ENCODE results near the gene MAD1L1.

DNA sequence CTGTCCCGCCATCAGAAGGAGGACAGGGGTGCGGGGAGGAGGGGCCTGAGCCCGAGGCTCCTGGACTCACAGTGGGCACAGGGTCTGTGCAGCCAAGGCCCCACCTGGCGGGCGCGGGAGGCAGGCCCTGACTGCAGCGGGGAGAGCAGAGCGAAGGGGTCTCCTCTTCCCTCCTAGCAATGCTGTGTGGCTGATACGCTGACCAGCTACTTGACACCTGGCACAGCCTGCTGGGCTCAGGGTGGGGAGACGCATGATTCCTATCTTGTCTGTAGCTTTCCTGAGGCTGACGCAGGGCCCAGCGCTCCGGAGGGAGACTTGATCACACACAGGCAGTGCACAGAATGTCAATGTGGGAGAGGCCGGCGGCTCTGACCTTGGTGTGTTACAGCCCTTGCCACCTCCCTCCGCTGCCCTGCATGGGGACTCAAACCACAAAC lies 387.8 kb downstream of the MAD1L1 start:
- TF ChIP-seq, protein P1, sequence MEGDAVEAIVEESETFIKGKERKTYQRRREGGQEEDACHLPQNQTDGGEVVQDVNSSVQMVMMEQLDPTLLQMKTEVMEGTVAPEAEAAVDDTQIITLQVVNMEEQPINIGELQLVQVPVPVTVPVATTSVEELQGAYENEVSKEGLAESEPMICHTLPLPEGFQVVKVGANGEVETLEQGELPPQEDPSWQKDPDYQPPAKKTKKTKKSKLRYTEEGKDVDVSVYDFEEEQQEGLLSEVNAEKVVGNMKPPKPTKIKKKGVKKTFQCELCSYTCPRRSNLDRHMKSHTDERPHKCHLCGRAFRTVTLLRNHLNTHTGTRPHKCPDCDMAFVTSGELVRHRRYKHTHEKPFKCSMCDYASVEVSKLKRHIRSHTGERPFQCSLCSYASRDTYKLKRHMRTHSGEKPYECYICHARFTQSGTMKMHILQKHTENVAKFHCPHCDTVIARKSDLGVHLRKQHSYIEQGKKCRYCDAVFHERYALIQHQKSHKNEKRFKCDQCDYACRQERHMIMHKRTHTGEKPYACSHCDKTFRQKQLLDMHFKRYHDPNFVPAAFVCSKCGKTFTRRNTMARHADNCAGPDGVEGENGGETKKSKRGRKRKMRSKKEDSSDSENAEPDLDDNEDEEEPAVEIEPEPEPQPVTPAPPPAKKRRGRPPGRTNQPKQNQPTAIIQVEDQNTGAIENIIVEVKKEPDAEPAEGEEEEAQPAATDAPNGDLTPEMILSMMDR (conservative IDR thresholded peaks at IDR 0.05), result no peak
- TF ChIP-seq ZFX (IDR thresholded peaks at IDR 0.05), result no peak

All from C4-2B (cell line).